HG02938 (cell line): Measurements from ENCODE around the gene ASGR1.
"Not testable (repeated sequence)": the region's sequence is repeated elsewhere in the genome, so short reads cannot be mapped to it uniquely, and the experiment has no call there.

ENCODE experiments used
- ATAC-seq: cut with Tn5 transposase; IDR thresholded peaks from one replicate; pipeline ENCODE4 v1.9.1; 2021; ENCODE audit warnings: mild to moderate bottlenecking, moderate library complexity; ENCODE audit not compliant: unreplicated experiment

ASGR1 gene

GRCh38 chr17:7191571-7192270, 12.6 kb upstream of the ASGR1 start:
- ATAC-seq: no peak

GRCh38 chr17:7191069-7191468, 11.9 kb upstream of the ASGR1 start:
- no peak for ATAC-seq

DNA sequence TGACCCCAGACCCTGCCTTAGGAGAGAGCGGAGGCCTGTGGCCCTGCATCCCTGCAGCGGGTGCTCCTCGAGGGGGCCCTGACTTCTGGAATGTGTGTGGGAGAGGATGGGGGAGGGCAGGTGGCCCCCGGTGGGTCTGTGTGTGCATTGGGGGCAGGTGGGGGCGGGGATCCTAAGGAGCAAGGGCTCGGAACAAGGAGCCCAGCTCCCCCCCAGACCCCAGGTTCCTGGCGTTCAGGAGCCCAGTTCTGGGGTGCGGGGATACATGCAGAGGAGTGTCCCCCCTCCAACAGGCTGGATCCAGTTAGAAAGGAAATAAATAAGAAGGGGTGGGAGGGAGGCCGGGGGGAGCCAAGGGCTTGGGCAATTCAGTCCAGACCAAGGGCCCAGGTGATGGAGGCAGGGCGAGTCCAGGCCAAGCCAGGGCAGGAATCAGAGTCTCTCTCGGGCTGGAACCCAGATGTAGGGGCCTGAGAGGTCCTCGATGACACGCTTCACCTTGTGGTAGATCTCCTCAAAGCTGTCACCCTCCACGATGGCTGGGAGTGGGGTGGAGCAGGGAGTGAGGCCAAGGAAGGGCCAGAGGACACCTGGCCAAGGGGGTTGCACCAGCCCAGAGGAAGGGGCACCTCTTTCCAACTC, 11.2 kb upstream of the ASGR1 start:
- ATAC-seq: no peak

DNA sequence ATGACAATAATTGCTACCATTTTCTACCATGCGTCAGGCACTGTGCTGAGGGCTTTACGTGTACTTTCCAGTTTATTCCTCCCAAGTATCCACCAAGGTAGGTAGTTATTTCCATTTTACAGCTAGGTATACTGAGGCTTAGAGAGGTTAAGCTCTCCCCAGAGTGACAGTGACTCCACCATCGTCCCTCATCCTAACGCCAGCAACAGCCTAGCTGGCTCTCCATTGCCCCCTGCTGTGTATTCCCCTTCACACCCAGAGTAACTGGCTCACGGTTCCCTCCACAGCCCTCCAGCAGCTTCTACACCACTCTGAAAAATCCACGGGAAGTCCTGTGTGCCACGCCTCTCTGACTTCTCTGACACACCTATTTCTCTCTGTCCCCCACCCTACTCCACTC, 7.1 kb upstream of the ASGR1 start:
- no peak for ATAC-seq

DNA sequence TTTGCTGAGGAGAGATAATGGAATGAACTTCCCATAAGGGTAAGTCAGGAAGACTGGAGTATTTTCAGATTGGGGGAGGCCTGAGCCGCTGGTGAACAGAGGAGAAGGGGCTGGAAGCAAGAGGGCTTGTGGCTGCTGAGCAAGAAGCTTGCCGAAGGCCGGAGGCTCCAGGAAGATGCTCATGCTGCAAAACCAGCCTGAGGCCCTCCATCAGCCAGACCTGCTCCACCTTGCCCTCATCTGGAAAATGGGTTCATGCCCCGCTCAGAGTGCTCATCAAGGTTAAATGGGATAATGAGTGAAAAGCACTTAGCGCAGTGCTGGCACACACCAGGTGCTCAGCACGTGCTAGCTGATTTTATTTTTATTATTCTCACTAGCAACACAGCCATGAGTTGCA, 5.5 kb upstream of the ASGR1 start:
- no peak for ATAC-seq

- ATAC-seq: no peak
Measured at GRCh38 chr17:7184091-7184488, 4.9 kb upstream of the ASGR1 start.

DNA sequence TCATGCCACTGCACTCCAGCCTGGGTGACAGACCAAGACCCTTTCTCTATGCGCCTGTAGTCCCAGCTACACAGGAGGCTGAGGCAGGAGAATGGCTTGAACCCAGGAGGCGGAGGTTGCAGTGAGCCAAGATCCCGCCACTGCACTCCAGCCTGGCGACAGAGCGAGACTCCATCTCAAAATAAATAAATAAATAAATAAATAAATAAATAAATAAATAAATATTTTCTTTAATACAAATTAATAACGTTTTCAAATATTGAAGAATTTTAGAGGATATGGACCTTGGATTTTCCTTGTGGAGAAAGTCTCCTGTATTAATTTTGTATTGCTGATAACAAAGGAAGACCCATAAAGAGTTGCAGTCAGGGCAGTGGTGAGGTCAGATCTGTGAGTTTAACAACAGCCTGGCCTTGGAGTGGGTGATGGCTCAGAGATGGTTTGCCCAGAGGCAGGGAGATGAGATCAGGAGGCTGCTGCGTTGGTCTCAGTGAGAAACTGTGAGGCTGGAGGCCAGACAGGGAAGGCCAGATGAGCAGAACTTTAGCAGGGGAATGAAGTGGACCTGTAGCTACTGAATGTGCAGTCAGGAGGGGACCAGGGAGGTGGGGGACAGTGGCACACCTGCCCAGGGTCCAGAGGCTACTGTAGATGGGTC, 4.4 kb upstream of the ASGR1 start:
- ATAC-seq: no peak

- not testable (repeated sequence) for ATAC-seq
Measured at GRCh38 chr17:7182101-7182500, 2.9 kb upstream of the ASGR1 start.

- no peak for ATAC-seq
Measured at GRCh38 chr17:7178973-7179316, 225 bp downstream of the ASGR1 start.

- ATAC-seq: no peak
Measured at GRCh38 chr17:7177954-7178477, 1.2 kb downstream of the ASGR1 start.

DNA sequence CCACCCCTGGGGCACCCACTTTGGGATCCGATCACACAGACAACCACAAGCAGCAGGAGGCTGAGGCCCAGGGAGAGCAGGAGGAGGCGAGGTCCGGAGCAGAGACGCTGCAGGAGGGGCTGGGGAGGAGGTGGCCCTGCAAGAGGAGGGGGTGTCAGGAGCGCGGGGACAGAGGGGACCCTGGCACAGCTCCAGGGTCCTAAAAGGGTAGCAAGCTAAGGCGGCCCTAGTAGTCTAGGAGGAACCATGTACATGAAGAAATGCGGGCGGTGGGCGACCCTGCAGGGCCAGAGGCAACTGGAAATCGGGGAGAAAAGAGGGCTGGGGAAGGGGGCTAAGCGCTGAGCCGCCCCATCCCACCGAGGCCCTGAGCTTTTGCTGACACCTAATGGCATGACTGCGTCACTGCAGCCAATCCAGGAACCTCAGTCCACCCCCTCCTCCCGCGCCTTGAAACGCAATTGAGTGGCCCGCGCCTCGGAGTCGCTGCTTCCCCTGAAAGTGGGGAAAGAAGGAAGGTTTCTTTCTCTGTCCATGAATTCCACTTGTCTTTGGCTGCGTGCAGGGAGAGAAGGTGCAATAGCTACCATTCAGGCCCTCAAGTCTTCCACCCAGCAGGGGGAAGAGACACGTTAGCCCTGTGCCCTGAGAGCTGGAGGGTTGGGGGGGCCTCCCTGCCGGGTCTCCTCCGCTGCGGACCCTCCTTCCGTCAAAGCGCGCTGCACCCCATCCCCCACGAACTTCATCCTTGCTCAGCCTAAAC, 1.8 kb downstream of the ASGR1 start:
- ATAC-seq: no peak

DNA sequence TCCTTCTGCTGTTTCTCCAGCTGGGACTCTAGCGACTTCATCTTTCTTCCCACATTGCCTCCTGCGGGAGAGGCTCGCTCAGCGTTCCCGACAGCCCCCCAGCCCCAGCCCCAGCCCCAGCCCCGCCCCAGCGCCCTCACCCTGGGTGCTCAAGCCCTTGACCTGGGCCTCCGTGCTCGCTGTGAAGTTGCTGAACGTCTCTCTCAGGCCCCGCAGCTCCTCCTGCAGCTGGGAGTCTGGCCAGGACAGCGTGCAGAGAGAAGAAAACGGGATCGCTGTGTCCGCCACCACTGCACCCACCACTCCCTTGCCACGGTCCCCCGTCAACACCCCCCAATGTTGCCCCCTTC, 2.4 kb downstream of the ASGR1 start:
- no peak for ATAC-seq

DNA sequence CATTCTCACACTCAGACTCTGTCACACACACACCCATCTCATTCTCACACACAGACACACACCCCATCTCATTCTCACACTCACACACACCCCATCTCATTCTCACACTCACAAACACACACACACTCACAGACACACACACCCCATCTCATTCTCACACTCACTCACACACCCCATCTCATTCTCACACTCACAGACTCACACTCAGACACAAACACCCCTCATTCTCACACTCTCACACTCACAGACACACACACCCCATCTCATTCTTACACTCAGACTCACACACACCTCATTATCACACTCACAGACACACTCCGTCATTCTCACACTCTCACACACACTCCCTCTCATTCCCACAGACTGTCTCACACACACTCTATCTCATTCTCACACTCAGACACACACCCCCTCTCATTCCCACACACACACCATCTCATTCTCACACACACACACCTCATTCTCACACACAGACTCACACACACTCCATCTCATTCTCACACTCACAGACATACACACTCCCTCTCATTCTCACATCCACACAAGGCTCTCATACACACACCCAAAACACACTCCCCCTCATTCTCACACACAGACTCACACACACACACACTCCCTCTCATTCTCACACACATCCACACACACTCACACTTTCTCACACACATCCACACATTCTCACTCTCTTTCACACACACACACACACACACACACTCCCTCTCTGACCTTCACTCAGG, 2.9 kb downstream of the ASGR1 start:
- ATAC-seq: no peak

DNA sequence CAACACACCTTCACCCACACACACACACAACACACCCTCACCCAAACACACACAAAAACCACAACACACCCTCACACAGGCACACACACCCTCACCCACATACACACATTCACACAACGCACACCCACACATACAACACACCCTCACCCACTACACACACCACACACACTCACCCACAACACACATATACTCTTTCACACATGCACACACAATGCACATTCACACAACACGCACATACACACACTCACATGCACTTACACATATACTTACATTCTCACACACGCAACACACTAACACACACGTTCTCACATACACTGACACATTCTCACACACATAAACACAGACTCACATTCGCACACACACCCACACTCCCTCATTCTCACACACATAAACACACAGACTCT, 3.8 kb downstream of the ASGR1 start:
- no peak for ATAC-seq

- no peak for ATAC-seq
Measured at GRCh38 chr17:7174603-7175326, 4.4 kb downstream of the ASGR1 start.

- ATAC-seq: no peak
Measured at GRCh38 chr17:7173687-7174602, 5.2 kb downstream of the ASGR1 start.

DNA sequence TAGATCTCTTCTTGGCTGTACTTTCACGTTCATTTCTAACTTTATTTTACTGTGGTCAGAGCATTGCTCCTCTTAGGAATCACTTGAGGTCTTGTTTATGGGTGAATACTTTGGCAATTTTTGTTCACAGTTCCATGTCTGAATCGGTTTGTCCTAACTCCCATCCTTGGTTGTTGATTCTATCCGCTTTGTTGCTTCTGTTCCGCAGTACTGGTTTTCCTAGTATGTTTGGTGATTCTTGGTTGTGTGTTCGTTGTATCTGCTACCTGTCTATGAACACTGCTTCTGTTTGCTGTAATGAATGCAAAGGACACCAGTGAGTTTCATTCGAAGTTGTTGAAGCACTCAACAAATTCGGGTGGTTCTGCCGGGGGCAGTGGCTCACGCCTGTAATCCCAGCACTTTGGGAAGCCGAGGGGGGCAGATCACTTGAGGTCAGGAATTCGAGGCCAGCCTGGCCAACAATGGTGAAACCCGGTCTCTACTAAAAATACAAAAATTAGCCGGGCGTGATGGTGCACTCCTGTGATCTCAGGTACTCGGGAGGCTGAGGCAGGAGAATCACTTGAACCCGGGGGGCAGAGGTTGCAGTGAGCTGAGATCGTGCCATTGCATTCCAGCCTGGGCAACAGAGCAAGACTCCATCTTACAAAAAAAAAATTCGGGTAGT, 6.5 kb downstream of the ASGR1 start:
- ATAC-seq: not testable (repeated sequence)

DNA sequence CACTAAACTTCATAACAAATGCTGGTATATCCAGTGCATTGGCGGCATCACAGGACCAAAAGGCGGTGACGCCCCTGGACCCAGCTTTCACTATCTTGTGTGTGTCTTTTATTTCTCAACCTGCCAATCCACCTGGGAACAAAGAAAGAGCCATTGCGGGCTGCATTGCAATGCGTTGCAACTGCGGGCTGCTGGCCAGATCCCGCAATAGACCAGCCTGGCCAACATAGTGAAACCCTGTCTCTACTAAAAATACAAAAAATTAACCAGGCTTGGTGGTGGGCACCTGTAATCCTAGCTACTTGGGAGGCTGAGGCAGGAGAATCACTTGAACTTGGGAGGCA, 9.6 kb downstream of the ASGR1 start:
- ATAC-seq: not testable (repeated sequence)
